ENCODE data around the gene SPACA5. TPM values are rescaled to one million over a fixed set of nuclear protein-coding genes. Genes with fewer than 3 reads are reported as not detected.
"Not testable (repeated sequence)": the region's sequence is repeated elsewhere in the genome, so short reads cannot be mapped to it uniquely, and the experiment has no call there.

The SPACA5 gene
- polyA plus RNA-seq, 1 experiment = not detected

DNA sequence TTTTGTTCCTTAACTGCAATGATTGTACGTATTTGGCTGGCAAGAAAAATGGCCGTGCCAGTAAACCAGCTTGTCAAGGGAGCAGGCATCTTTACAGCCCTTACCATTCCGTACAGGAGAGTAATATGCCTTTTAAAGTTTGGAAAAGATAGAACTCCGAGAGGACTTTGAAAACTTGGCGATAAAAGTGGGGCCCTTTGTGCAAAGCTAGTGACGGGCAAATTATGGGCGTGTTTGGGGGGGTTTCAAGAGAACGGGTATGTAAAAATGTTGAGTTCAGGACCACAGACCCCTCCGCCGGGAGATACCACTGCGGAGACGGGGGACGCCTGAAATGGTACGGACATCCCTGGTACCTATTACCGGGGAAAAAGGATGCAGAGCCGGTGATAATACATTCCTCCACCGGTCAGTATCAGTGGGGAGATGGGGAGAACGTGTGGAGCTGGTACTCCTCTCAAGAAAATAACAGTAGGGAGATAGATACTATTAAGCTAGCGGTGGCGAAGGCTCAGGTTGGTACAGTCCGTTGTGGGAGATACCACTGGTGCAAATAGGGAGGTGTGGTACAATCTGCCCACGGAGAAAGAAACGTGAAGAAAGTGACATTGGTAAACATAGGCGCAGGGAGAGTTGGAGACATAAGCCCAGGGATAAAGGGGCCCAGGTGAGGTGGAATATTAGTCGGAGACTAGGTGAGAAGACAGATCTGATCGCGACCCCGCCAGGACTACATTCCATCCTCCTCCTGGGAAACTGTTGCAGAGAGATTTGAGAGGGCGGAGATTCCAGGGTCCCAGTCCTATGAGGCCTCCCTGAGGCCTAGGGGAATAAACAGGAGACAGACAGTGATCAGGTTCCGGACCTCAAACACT lies 14.5 kb downstream of the SPACA5 start:
- Histone ChIP-seq H3K27ac (ENCODE audit: low read depth, low read length) (peak overlapping the region; percentile 81), H3K9me3 (ENCODE audit: control insufficient read depth, insufficient read depth, low read length) (no peaks in the 10 kb centered on the region), H3K4me3 (ENCODE audit: low read depth, low read length) (peak overlapping the region; percentile 71), H3K27me3 (ENCODE audit: control insufficient read depth, insufficient read depth, low read length) (no peaks in the 10 kb centered on the region)
- TF ChIP-seq, protein P1, sequence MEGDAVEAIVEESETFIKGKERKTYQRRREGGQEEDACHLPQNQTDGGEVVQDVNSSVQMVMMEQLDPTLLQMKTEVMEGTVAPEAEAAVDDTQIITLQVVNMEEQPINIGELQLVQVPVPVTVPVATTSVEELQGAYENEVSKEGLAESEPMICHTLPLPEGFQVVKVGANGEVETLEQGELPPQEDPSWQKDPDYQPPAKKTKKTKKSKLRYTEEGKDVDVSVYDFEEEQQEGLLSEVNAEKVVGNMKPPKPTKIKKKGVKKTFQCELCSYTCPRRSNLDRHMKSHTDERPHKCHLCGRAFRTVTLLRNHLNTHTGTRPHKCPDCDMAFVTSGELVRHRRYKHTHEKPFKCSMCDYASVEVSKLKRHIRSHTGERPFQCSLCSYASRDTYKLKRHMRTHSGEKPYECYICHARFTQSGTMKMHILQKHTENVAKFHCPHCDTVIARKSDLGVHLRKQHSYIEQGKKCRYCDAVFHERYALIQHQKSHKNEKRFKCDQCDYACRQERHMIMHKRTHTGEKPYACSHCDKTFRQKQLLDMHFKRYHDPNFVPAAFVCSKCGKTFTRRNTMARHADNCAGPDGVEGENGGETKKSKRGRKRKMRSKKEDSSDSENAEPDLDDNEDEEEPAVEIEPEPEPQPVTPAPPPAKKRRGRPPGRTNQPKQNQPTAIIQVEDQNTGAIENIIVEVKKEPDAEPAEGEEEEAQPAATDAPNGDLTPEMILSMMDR (IDR thresholded peaks at IDR 0.05; ENCODE audit: low read depth, low read length) = no peak
- CTCF ChIA-PET = no interaction called here
- POLR2A ChIA-PET = no interaction called here
- peak; percentile 61 for DNase-seq (ENCODE audit: low read depth, low spot score)

GRCh38 chrX:48022100-48022499 lies 15.3 kb downstream of the SPACA5 start:
- DNase-seq (ENCODE audit: low read depth, low spot score) = no peak
- ChIA-PET CTCF (interaction anchor here (0.6 kb wide), 1 partner anchor 189 kb away, joined by 3 read pairs; no protein-coding TSS in a partner anchor), POLR2A (no interaction called here)
- Histone ChIP-seq H3K9me3 (ENCODE audit: control insufficient read depth, insufficient read depth, low read length) (no peaks in the 10 kb centered on the region), H3K4me3 (ENCODE audit: low read depth, low read length) (no peak overlapping the region), H3K27ac (ENCODE audit: low read depth, low read length) (no peak overlapping the region), H3K27me3 (ENCODE audit: control insufficient read depth, insufficient read depth, low read length) (no peaks in the 10 kb centered on the region)
- TF ChIP-seq, protein P1 (IDR thresholded peaks at IDR 0.05; ENCODE audit: low read depth, low read length) = no peak

GRCh38 chrX:48022738-48023137 lies 15.9 kb downstream of the SPACA5 start:
- ChIA-PET POLR2A (no interaction called here), CTCF (no interaction called here)
- DNase-seq (ENCODE audit: low read depth, low spot score) = no peak

GRCh38 chrX:48025561-48025960 lies 18.8 kb downstream of the SPACA5 start:
- no peak overlapping the region for H3K4me3 ChIP-seq (ENCODE audit: low read depth, low read length)
- TF ChIP-seq, protein P1 (IDR thresholded peaks at IDR 0.05; ENCODE audit: low read depth, low read length) = peak; percentile 66
- ChIA-PET CTCF (interaction anchor here (2.9 kb wide), 1 partner anchor 171 kb away, joined by 26 read pairs; no protein-coding TSS in a partner anchor), POLR2A (no interaction called here)
- H3K27ac ChIP-seq (ENCODE audit: low read depth, low read length) = no peak overlapping the region
- peak; percentile 20 for DNase-seq (ENCODE audit: low read depth, low spot score)
- H3K27me3 ChIP-seq (ENCODE audit: control insufficient read depth, insufficient read depth, low read length) = no peaks in the 10 kb centered on the region
- H3K9me3 ChIP-seq (ENCODE audit: control insufficient read depth, insufficient read depth, low read length) = no peaks in the 10 kb centered on the region

More at GRCh38 chrX:48022738-48023137, 15.9 kb downstream of the SPACA5 start:
- Histone ChIP-seq H3K27ac (ENCODE audit: low read depth, low read length) (no peak overlapping the region), H3K4me3 (ENCODE audit: low read depth, low read length) (no peak overlapping the region), H3K27me3 (ENCODE audit: control insufficient read depth, insufficient read depth, low read length) (no peaks in the 10 kb centered on the region), H3K9me3 (ENCODE audit: control insufficient read depth, insufficient read depth, low read length) (no peaks in the 10 kb centered on the region)
- TF ChIP-seq, protein P1 (IDR thresholded peaks at IDR 0.05; ENCODE audit: low read depth, low read length) = no peak

DNA sequence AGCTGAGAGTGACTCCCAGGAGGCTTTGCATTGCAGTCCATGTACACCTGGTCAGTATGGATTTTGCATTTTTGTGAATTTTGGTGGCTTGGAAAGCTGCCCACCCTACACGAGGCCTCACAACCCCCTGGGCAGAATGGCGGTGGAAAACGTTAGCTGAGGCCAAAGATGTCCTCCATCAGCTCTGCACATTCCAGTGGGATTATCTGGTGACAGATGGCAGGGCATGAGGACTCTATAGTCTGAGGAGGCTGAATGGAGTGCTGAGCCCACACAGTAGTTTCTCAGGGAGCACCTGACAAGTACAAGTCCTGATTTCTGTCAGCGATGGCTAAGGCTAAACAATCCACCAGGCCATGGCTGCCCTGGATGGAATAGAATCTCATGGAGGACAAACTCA lies 20.8 kb downstream of the SPACA5 start:
- not testable (repeated sequence) for DNase-seq (ENCODE audit: low read depth, low spot score); H3K27me3 ChIP-seq (ENCODE audit: control insufficient read depth, insufficient read depth, low read length); H3K27ac ChIP-seq (ENCODE audit: low read depth, low read length); H3K4me3 ChIP-seq (ENCODE audit: low read depth, low read length); H3K9me3 ChIP-seq (ENCODE audit: control insufficient read depth, insufficient read depth, low read length)
- CTCF ChIA-PET = interaction anchor here (0.5 to 2.9 kb wide), 13 partner anchors 13 to 487 kb away, joined by 3 to 26 read pairs (median 3); partner anchors contain the start of gene CFP
- POLR2A ChIA-PET = interaction anchor here (0.6 to 0.7 kb wide), 2 partner anchors 10 to 494 kb away, joined by 3 read pairs; partner anchors contain the start of gene EBP

Data from AG04450 (cell line).